NCI-H2107 treated with DMSO at 0.1 percent for 48 hours (cell line): Measurements from ENCODE around the gene POMT1.

ENCODE experiments used
- DNase-seq: peaks from one replicate; lab custom pipeline; 2025; ENCODE audit not compliant: unreplicated experiment; lab: John Stamatoyannopoulos, UW

Gene POMT1

DNA sequence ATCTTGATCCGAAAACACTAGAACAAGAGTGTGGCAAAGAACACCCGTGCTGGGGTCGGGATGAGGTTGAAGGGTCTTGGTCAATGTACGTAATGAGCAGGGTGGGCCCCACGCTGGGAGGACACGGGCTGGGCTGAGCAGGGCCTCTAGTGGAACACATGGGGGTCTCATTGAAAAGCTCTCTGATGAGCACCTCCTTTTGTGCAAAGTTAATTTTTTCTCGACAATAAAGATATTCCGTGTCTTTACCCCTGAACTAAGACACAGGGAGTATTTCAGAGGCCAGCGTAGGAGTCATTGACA lies 20.3 kb downstream of the POMT1 start:
- DNase-seq = no peak

DNA sequence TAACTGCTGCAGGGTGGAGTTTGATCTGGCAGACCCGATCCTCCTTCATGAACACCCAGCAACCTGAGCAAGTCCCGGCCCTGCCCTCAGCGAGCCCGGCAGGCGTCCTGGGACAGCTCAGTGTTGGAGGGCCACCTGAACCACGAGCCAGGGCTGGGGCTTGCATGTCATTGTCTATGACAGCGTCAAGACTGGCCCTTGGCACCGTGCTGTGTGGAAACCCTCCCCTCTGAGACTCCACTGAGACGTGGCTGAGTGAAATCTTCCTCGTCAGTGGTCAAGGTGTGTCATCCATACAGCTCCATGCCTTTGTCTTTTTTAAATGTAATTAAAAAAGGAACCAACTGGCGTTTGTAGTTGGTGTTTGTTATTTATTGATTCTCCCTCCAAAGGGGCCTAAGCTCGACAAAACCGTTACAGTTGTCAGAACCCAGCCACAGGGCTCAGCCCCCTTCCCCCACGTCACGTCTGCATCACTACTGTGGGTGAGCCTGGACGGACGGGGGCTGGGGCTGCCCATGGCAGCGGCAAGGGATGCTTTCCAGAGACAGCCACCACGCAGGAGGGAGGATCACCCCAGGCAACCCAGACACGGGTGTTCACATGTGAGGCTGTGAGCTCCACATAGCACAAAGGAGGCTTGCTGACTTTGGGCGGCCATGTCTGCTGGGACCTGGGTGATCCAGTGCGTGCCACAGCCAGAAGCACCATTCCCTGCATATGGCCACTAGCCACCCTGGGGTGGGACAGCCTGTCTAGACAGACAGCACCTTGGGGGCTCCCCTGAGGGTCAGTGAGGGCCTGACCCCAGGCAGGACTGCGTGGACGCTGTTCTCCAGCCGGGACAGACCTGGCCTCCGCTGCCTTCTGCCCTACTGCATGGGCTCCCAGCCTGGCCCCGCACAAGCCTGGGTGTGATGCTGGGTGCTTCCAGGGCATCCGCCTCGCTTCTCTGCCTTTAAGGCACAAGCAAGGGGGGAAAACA lies 21.0 kb downstream of the POMT1 start:
- no peak for DNase-seq

DNA sequence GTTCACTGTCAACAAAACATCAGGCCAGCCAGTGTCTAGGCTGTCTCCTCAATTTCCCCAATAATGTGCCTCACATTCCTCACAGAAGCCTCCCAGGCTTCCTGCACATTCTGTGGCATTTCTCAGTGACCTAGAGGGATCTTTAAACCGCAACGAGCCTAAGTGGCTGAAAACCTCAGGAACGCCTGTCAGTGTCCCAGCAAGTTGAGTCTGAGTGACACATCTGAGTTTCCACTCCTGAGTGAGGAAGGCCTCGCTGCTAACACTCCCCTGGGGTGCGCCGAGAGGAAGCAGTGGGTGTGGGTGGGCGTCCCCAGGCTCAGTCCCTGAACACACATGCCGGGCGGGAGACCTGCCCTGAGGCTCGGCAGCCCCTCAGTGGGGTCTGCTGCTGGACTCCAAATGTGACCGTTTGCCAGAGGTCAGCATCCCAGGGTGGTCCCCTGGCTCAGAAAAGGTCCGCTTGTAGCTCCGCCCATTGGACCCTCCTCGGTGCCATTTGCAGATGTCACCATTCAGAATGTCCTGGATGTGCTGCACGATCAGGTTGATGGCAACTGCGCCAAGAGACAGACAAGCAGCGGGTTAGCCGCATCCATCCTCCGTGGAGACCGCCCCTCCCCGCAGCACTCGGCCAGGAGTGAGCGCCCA lies 22.1 kb downstream of the POMT1 start:
- no peak for DNase-seq

DNA sequence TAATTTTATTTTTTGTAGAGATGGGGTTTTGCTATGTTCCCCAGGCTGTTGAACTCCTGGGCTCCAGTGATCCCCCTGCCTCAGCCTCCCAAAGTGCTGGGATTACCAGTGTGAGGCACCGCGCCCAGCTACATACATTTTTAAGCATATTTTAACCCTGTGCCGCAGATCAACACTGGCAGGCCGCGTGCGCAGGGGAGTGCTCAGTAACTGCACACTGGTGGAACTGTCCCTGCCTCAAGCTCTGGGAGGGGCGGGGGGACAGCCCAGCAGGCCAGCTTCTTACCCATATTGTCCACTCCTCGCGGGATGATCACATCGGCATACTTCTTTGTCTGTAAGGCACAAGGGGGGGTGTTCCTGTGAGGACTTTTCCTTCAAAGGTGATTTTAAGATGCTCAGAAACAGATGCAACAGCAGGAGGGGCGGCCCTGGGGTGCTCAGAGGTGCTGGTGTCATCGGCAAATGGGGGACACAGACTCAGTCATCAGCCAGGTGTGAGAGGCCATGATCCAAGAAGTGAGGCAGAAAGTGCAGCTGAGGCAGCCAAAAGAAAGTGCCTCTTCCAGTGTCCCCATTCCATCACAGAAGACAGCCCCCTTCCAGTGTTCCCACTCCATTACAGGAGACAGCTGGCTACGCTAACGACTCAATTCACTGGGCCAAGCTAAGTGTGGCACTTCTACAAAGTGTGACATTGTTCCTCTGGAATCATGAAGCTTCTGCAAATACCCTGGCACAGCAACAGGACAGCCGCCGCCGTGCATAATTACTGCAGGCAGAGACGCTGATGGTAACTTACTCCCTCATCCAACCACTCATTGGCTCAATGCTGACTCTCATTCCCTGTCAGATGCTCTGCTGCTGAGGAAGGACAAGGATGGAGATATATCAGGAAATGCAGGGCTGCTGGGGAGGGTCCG lies 23.2 kb downstream of the POMT1 start:
- no peak for DNase-seq

DNA sequence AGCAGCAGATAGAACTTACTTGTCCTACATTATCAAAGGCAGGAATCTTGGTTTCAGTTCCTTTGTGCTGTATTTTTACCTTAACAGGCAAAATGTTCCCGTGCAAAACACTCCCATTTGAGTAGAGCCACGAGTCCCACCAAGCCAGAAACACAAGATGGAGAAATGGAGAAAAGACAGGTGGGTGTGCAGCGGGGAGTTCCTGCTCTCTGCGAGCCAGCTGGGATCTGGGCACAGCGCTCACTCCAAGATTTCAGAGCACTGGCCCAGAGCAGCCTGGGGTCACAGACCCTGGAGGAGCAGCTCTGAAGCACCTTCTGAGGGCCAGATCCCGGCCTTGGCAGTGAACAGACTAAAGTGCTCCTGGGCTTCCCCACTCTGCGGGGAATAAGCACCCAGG lies 25.5 kb downstream of the POMT1 start:
- DNase-seq = no peak

DNA sequence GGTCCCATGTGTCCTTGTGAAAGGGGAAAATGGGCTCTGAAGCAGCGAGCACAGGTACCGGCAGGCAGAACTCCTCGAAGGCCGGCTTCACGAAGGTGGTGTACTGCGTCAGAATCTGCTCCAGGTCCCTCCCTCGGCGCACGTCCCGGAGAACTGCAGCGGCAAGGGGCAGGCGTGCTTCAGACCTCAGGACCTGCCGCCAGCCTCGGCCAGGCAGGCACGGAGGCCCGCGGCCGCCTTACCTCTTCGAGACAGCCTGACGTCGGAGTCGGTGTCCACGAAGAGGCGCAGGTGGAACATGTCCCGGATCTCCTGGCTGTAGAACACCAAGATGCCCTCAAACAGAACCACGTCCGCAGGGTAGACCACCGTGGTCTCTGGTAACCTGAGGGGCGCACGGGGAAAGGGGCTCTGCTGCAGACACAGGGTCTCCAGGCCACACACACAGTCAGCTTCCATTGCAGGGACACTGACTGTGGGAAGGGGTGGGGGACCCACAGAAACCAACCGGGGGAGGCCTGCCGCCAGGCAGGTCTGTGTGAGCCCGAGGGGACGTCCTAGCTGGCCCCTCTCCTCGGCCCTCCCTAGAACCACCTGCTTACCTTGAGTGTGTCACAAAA lies 26.3 kb downstream of the POMT1 start:
- no peak for DNase-seq

DNA sequence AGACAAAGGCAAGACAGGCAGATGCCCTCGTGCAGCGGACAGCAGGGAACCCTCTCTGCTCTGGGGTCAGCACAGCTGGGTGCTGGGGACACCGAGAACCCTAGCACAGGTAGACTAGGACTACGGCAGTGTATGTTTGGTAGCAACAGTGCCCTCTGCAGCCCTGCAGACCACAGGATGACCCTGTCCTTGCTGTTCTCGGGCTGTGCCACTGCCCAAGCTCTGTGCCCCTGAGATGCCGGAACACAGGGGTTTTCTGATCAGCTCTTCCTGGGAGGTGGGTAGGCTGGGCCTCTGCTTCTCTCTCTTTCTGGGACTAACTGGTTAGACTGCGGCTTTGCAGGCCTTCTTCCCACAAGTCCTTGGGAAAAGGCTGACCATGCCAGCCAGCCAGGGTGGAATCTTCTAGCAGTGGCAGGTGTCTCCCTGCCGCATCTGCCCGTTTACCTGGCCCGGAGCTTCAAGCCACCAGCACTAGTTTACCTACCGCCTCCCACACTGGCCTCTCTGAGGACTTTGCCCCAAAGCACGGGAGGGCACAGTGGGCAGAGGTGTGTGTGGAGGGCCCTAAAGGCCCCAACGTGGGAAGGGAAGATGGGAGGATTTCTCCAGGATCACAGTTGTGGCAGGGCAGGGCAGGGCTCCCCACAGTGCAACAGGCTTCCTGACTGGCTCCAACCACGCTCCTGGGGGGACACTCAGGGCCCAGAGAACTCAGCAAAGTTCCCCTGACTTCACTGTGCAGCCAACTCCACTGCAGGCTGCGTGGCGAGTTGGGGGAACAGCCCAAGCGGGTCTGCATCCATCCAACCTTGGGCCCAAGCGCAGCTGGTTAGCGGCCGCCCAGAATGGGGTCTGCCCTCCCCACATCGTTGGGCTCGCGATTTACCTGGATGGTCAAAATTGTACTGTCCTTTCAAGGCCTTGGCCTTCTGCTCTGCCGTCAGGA lies 27.2 kb downstream of the POMT1 start:
- DNase-seq = no peak

DNA sequence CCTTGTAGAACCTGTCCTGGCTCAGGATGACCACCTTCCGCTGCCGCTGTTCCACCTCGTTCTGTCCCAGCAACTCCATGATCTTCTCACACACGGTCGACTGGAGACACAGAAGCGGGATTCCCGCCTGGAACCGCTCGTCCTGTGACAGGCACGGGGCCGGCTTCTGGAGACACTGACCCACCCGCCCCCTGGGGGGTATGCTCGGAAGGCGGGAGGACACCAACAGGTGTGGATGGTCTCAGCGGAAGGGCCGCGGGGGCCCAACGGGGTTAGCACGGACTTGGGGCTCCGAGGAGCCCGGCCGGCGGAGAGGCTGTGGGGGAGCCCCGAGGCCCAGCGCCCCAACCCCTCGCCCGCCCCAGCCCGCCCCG lies 27.8 kb downstream of the POMT1 start:
- DNase-seq = no peak

DNA sequence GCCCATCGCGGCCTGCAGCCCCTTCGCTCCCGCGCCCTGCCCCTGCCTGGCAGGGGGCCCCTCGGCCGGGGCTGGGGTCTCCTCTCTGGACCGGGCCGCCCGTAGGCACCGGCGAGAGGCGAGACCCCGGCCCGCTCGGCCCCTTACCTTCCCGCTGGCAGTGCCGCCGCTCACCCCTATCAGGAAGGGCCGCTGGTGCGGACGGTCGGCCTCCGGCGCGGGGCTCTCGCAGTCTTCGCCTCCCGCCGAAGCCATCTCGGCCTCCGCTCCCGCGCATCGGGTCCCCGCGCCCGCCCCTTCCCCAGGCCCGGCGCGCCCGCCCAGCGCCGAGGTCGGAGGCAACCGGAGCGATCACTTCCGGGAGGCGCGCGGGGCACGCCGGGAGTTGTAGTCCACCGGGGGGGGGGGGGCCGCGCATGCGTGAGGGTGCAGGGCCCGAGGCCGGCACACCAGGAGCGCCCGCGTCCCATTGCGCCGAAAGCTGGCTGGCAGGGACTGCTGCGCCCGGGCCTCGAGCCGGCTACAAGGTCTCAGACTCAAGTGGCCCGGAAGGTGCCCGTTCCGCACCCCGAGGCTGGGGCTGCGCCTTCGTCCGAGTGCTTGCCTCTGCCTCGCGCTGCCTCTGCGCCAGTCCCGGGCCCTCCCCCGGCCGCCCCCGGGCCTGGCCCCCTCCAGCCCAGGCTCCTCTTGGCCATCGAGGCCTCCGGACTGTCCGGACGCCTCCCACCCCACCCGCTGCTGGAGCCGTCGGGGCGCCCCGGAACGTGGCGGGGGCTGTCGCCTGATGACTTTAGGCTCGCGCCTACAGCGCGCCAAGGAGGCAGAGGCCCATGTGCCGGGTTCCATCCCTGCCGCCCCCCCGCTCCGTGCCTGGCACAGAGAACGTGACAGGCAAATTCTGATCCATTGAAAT lies 28.5 kb downstream of the POMT1 start, which contains the start of gene UCK1:
TSS of gene UCK1 (minus strand) at position 344 of the 913 bp plus-strand sequence. CDS start at position 255, 89 bp downstream.
- DNase-seq = peak; percentile 21

DNA sequence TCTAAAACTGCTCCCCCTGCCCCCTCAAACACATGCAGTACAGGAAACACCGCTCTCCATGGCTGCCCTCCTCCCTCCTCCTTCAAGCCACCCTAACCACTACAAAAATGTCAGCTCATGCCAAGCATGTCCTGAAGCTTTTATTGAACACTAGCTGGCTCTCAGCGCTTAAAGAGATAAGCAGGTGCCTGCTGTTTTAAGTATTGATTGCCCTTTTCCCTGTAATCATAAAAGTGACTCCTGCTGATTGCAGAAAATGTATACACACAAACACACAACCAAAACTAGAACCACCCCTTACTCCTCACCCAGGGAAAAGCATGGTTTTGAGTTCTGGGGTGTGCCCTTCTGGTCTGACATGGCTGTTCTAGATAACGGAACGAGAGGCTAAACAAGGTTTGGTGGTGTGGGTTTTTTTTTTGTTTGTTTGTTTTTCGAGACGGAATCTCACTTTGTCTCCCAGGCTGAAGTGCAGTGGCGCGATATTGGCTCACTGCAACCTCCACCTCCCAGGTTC lies 32.1 kb downstream of the POMT1 start:
- peak; percentile 78 for DNase-seq

DNA sequence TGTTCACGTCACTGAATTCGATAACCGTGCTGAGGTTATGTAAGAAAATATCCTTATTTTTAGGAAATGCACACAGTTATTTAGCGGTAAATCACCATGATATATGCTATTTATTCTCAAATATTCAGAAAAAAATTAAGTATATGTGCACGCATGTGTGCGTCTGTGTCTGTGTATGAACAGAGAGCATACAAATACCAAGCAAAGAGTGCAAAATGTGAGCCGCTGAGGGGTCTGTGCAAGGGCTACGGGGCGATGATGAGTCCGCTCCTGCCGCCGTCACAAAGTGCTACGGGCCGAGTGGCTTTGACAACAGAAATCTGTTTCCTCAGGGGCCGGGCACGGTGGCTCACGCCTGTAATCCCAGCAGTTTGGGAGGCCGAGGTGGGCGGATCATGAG lies 35.2 kb downstream of the POMT1 start:
- DNase-seq = no peak

DNA sequence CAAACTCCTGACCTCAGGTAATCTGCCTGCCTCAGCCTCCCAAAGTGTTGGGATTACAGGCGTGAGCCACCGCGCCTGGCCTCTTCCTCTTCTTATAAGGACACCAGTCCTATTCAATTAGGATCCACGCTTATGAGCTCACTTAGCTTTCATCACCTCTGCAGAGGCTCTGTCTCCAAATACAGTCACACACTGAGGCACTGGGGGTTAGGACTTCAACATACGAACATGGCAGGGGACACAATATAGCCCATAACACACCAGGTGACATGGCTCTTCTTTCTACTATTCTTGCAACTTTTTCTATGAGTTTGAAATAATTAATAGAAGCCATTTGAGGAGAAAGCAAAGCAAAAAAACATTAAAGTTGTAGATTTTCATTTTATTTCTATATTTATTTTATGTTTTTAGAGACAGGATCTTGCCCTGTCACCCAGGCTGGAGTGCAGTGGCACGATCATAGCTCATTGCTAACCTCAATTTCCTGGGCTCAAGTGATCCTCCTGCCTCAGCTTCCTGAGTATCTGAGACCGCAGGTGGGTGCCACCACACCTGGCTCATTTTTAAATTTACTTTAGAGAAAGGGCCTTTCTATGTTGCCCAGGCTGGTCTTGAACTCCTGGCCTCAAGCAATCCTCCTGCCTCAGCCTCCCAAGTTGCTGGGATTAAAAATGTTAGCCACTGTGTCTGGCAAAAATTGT lies 36.7 kb downstream of the POMT1 start:
- no peak for DNase-seq

DNA sequence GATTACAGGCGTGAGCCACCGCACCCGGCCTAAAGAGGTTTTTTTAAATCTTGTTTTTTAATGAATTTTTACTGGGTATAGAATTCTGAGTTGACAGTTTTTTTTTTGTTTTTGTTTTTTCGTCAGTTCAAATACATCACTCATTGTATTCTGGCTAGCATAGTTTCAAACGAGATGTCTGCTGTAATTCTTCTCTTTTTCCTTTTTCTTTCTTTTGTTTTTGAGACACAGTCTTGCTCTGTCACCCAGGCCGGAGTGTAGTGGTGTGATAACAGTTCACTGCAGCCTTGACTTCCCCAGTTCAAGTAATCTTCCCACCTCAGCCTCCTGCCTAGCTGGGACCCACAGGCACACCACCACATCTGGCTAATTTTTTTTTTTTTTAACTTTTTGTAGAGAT lies 40.4 kb downstream of the POMT1 start:
- no peak for DNase-seq

DNA sequence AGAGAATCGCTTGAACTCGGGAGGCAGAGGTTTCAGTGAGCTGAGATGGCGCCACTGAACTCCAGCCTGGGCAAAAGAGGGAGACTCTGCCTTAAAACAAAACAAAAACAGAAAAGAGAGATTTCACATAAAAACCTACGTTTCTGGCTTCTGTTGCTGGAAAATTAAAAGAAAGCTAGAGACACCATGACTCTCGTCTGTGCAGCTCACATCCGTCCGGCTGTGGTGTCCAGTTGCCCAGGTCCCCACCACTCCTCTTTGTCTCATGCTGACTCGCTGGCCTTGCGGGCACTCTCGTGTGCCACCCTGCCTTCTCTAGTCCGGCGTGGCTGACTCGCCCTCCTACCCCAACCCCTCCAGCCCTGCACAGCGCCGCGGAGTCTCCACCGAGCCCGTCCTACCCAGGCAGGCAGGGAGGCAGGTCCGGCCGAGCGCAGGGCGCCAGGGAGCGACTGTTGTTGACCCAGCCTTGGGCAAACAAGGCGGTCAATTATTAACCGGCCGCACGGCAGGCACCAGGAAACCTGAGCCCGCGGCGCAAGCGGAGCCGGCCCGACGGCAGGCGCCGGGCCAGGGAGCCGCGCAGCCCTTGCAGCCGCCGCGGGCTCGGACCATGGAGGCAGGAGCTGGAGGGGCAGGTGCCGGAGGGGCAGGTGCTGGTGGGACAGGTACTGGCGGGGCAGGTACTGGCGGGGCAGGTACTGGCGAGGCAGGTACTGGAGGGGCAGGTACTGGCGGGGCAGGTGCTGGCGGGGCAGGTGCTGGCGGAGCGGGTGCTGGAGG lies 42.5 kb downstream of the POMT1 start, which contains the start of gene PRRT1B:
TSS of gene PRRT1B (plus strand) at position 521 of the 783 bp plus-strand sequence. CDS start at position 614, 93 bp downstream.
- no peak for DNase-seq

DNA sequence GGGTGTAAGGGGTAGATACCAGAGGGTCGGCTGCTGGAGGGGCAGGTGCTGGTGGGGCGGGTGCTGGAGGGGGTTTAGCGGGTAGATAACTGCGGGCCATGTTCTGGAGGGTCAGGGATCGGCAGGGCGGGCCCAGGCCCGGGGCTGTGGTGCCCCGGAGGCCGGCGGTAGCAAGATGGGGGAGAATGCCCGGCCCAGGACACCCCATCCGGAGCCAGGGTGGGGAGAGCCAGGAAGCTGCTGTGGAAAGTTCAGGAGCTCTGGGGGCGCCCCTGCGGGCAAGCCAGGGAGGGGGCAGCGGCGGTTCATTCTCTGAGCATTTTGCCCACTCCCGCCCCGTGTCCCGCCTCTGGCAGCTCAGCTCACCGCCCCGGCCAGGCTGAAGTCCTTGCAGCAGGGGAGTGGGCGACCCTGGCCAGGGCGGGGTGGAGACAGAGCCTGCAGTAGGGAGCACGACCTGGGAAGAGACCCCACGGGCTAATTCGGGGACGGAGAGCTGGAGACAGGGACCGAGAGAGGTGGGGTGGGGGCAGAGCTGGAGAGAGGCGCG lies 43.1 kb downstream of the POMT1 start:
- no peak for DNase-seq

DNA sequence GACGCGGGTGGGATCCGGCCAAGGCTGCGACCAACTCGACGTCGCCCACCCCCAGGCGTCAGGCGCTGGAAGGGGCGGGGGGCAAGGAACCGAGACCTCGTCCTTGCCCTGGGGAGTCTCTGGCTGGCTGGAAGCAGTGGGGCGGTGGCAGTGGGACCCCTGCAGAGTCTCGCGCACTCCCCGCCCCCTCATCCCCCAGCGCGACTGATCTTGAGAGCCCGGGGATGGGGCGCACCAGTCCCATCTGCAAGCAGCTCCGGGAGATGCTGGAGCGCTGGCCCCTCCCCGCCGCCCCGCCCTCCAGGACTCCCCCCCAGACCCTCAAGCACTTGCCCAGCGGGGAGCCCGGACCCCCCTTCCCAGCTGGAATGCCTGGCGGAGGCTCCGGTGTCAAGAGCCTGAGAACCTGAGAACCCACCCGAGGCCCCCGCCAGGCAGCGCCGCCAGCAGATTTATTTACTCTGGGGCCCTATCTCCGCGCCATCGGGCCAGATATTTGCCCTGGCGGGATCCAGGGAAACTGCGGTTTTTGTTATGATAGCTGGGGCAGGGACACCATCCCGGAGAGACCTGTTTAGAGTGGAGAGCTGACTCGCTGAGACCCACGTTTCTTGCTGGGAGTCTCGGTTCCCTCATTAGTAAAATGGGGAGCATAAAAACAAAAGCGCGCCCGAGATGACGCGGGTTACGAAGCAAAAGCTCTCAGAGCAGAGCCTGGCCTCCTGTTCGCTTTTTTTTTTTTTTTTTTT lies 43.8 kb downstream of the POMT1 start:
- DNase-seq = no peak
